Naive thymus-derived CD4-positive, alpha-beta T cell (primary cell): ENCODE data around the gene MCUB. TPM values are rescaled to one million over a fixed set of nuclear protein-coding genes. Genes with fewer than 3 reads are reported as not detected.
A peak's percentile ranks its signal among the peaks of the same experiment; 100 is the strongest.

ENCODE experiments used
- ATAC-seq: fragments of 150-1000 bp; cut with Tn5 transposase; 2 replicates; pipeline ENCODE4 v1.10.0; 2021; ENCODE audit warnings: mild to moderate bottlenecking, moderate library complexity
- CTCF ChIA-PET: fragments of 350-600 bp; sonication (Branson Sonifier 250); formaldehyde crosslinking; loops from one replicate; lab custom pipeline; 2021; ENCODE audit warnings: antibody characterized with exemption; lab: Charles Lee
- POLR2A ChIA-PET: fragments of 350-600 bp; sonication (Branson Sonifier 250); formaldehyde crosslinking; loops from one replicate; lab custom pipeline; 2021; ENCODE audit warnings: antibody characterized with exemption, inconsistent platforms; lab: Charles Lee
- DNase-seq, 9 donors: peaks; one replicate each; pipeline versions ENCODE4 v3.0.0 to v3.0.0-alpha.2; 2020 to 2022; ENCODE audit warnings: mixed read lengths in 1 of 9
- H3K27ac ChIP-seq: one replicate; pipeline ENCODE4 v1.7.0; 2013; ENCODE audit warnings: mild to moderate bottlenecking, low read depth, low read length, moderate library complexity
- H3K27me3 ChIP-seq, 2 donors: one replicate each; pipeline ENCODE4 v1.7.0; 2013; ENCODE audit warnings: low read length in 2 of 2, mild to moderate bottlenecking in 2 of 2, moderate library complexity in 2 of 2; ENCODE audit not compliant: control insufficient read depth in 2 of 2, insufficient read depth in 2 of 2
- H3K36me3 ChIP-seq, 3 experiments: 1 replicate in 2 of 3; 2 replicates in 1 of 3; pipeline ENCODE4 v1.7.0; 2013; ENCODE audit warnings: low read length in 3 of 3, mild to moderate bottlenecking in 3 of 3, moderate library complexity in 1 of 3; ENCODE audit not compliant: insufficient read depth in 3 of 3, control insufficient read depth in 2 of 3
- H3K4me1 ChIP-seq, 2 donors: one replicate each; pipeline ENCODE4 v1.7.0; 2013; ENCODE audit warnings: low read length in 2 of 2, mild to moderate bottlenecking in 2 of 2, moderate library complexity in 1 of 2; ENCODE audit not compliant: control insufficient read depth in 2 of 2, insufficient read depth in 2 of 2
- H3K4me3 ChIP-seq: 2 replicates; pipeline ENCODE4 v1.7.0; 2013; ENCODE audit warnings: mild to moderate bottlenecking, low read length
- H3K9me3 ChIP-seq, 3 experiments: 1 replicate in 2 of 3; 2 replicates in 1 of 3; pipeline ENCODE4 v1.7.0; 2013; ENCODE audit warnings: low read length in 3 of 3; ENCODE audit not compliant: control insufficient read depth in 2 of 3
- H3K27ac Mint-ChIP-seq, 9 donors: one replicate each; pipeline ENCODE4 v1.8.0; 2020 to 2022; ENCODE audit warnings: mixed read lengths in 9 of 9, mild to moderate bottlenecking in 8 of 9, moderate library complexity in 5 of 9, inconsistent platforms in 2 of 9
- H3K27me3 Mint-ChIP-seq, 5 donors: one replicate each; pipeline ENCODE4 v1.8.0; 2021 to 2022; ENCODE audit warnings: mixed read lengths in 5 of 5, mild to moderate bottlenecking in 1 of 5
- H3K36me3 Mint-ChIP-seq, 5 donors: one replicate each; pipeline ENCODE4 v1.8.0; 2020 to 2022; ENCODE audit warnings: mixed read lengths in 5 of 5, mild to moderate bottlenecking in 3 of 5, inconsistent platforms in 1 of 5
- H3K4me1 Mint-ChIP-seq, 7 donors: one replicate each; pipeline ENCODE4 v1.8.0; 2020 to 2022; ENCODE audit warnings: mixed read lengths in 7 of 7, mild to moderate bottlenecking in 3 of 7, inconsistent platforms in 1 of 7
- H3K4me3 Mint-ChIP-seq, 10 donors: one replicate each; pipeline ENCODE4 v1.8.0; 2020 to 2022; ENCODE audit warnings: mild to moderate bottlenecking in 10 of 10, mixed read lengths in 10 of 10, moderate library complexity in 6 of 10, inconsistent platforms in 2 of 10
- H3K9me3 Mint-ChIP-seq, 11 donors: one replicate each; pipeline ENCODE4 v1.8.0; 2020 to 2022; ENCODE audit warnings: mixed read lengths in 11 of 11, mild to moderate bottlenecking in 4 of 11, inconsistent platforms in 1 of 11, moderate library complexity in 1 of 11
- intact Hi-C, 2 donors: fragments of 100-400 bp; cut with micrococcal nuclease; formaldehyde crosslinking; loops; one replicate each; pipeline ENCODE4 v1.15.1; 2023
- polyA plus RNA-seq, 2 donors: library from polyadenylated mRNA; unstranded; fragments of 300-500 nt; fragmentation: Illumina TruSeq; gene quantifications; one replicate each; pipeline ENCODE4 v1.2.3, GENCODE V29; 2021
- total RNA-seq, 6 experiments: library from RNA in 5 of 6; stranded (reverse) in 5 of 6; gene quantifications; 1 replicate in 5 of 6; 2 replicates in 1 of 6; pipeline ENCODE4 v1.2.3 and lab custom pipeline; 2021 to 2026

The MCUB gene
- total and polyA plus RNA-seq, 7 experiments from 2014 or later, result 83.4 to 207 (median 164) TPM

DNA sequence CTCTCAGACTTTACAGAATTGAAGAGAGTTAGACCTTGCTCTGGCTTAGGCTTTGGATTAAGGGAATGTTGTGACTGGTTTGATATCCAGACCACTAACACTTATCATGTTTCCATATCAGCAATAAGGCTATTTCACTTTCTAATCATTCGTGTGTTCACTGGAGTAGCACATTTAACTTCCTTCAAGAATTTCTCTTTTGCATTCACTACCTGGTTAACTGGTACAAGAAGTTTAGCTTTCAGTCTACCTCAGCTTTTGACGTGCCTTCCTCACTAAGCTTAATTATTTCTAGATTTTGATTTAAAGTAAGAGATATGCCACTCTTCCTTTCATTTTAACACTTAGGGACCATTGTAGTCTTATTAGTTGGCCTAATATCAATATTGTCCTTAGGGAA lies 80.6 kb downstream of the MCUB start:
- Histone ChIP-seq H3K36me3 (no peaks in the 10 kb centered on the region), H3K9me3 (no peaks in the 10 kb centered on the region), H3K27ac (no peak overlapping the region), H3K27me3 (no peaks in the 10 kb centered on the region), H3K4me1 (peaks cover 12 to 16% of the 10 kb centered on the region in 2 donors), H3K4me3 (no peak overlapping the region)
- Mint-ChIP-seq H3K4me1 (peaks cover 24 to 66% (median 57%) of the 10 kb centered on the region in 7 donors), H3K27ac (peak overlapping the region in 8 of 9 donors; percentile 52 to 89 (median 80)), H3K36me3 (peaks cover 25 to 44% (median 35%) of the 10 kb centered on the region in 5 donors), H3K4me3 (peak overlapping the region in 5 of 10 donors; percentile 40 to 71 (median 62)), H3K27me3 (no peaks in the 10 kb centered on the region), H3K9me3 (peaks cover 0 to 39% (median 14%) of the 10 kb centered on the region in 11 donors)
- CTCF ChIA-PET, result no interaction called here
- DNase-seq (no peak), ATAC-seq (no peak)
- intact Hi-C loops, result loop anchor here in 1 of 2 donors (10.0 kb wide), 1 partner anchor 554 kb away; the partner anchor contains the start of gene ELOVL6
- POLR2A ChIA-PET, result interaction anchor here (2.5 to 3.3 kb wide), 2 partner anchors 78 to 80 kb away, joined by 8 to 15 read pairs; partner anchors contain the start of gene MCUB

- H3K27ac ChIP-seq, result peak overlapping the region; percentile 81
- H3K27me3 ChIP-seq, result no peaks in the 10 kb centered on the region
- ChIA-PET CTCF (interaction anchor here (0.8 to 1.5 kb wide), 5 partner anchors 12 to 71 kb away, joined by 3 to 4 read pairs (median 3); no protein-coding TSS in a partner anchor), POLR2A (interaction anchor here (0.6 to 3.5 kb wide), 12 partner anchors 13 to 98 kb away, joined by 3 to 66 read pairs (median 4); partner anchors contain the start of gene MCUB)
- intact Hi-C loops, result loop anchor here in 1 of 2 donors (5.0 to 10.0 kb wide), 2 partner anchors 34 to 549 kb away; partner anchors contain the start of gene ELOVL6
- H3K27ac Mint-ChIP-seq, result no peak overlapping the region
- H3K9me3 ChIP-seq, result no peaks in the 10 kb centered on the region
- peaks cover 22 to 43% (median 37%) of the 10 kb centered on the region in 7 donors for H3K4me1 Mint-ChIP-seq
- no peak overlapping the region for H3K4me3 Mint-ChIP-seq
- no peaks in the 10 kb centered on the region for H3K36me3 ChIP-seq
- H3K27me3 Mint-ChIP-seq, result no peaks in the 10 kb centered on the region
- no peak for ATAC-seq
- DNase-seq, result no peak
- H3K4me1 ChIP-seq, result peaks cover 62 to 64% of the 10 kb centered on the region in 2 donors
- H3K36me3 Mint-ChIP-seq, result peaks cover 0 to 8% (median 0%) of the 10 kb centered on the region in 5 donors
- H3K9me3 Mint-ChIP-seq, result peaks cover 0 to 3% (median 0%) of the 10 kb centered on the region in 11 donors
- peak overlapping the region; percentile 8 for H3K4me3 ChIP-seq
These were observed 86.0 kb downstream of the MCUB start for GRCh38 chr4:109645874-109646710.

DNA sequence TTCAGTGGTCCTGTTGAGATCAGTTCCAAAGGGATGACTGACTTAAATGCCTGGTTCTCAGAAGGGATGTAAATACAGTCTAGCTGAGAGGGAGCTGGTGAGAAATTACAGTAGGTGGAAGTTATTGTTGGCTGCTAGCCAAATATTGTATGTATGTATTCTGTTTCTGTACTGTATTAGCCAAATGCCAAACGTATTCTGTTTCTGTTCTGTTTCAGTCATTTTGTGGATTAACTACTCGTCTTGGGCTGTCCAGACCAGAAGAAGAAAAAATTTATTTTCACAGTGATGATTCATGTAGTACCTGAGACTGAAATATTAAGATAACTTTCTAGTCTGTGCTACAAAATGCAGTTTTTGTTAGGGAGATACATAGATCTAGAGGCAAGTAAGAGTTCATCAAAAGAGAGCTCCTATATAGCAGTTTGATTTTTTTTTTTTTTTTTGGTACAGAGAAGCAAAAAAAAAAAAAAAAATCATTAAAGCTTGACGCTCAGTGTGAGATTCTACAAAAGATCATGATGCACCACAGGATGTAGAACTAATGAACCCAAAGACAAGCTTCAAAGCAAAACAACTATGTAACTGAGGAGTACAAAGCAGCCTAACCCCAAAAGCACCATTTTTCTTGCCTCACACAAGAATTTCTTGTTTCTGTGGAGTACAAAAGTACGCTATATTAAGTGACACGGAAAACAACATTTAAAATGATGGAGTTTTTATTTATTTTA lies 88.4 kb downstream of the MCUB start:
- peak; percentile 96 for ATAC-seq
- peak overlapping the region in 8 of 10 donors; percentile 59 to 88 (median 82) for H3K4me3 Mint-ChIP-seq
- peaks cover 0 to 19% (median 9%) of the 10 kb centered on the region in 11 donors for H3K9me3 Mint-ChIP-seq
- Histone ChIP-seq H3K27me3 (no peaks in the 10 kb centered on the region), H3K4me3 (peak overlapping the region; percentile 41), H3K36me3 (peaks cover 0 to 10% (median 4%) of the 10 kb centered on the region in 3 experiments), H3K4me1 (peaks cover 68 to 70% of the 10 kb centered on the region in 2 donors), H3K27ac (peak overlapping the region; percentile 81), H3K9me3 (peaks cover 0 to 11% (median 0%) of the 10 kb centered on the region in 3 experiments)
- H3K27me3 Mint-ChIP-seq, result no peaks in the 10 kb centered on the region
- intact Hi-C loops, result loop anchor here (1.0 to 10.0 kb wide), 11 partner anchors 10 to 1612 kb away; partner anchors contain the start of genes GAR1 (in 2 of the 2), SEC24B (in 2 of the 2), CASP6 (in 1 of the 2) and ELOVL6 (in 1 of the 2)
- peaks cover 21 to 43% (median 34%) of the 10 kb centered on the region in 7 donors for H3K4me1 Mint-ChIP-seq
- ChIA-PET CTCF (interaction anchor here (0.6 to 1.8 kb wide), 9 partner anchors 10 to 186 kb away, joined by 3 to 9 read pairs (median 4); no protein-coding TSS in a partner anchor), POLR2A (interaction anchor here (0.6 to 3.5 kb wide), 20 partner anchors 9 to 215 kb away, joined by 3 to 66 read pairs (median 6); partner anchors contain the start of genes MCUB and SEC24B)
- H3K27ac Mint-ChIP-seq, result peak overlapping the region in 5 of 9 donors; percentile 92 to 100 (median 97)
- peaks cover 0 to 26% (median 15%) of the 10 kb centered on the region in 5 donors for H3K36me3 Mint-ChIP-seq
- DNase-seq, result peak in 7 of 9 donors; percentile 69 to 91 (median 84)

- intact Hi-C loops, result loop anchor here (1.0 to 10.0 kb wide), 11 partner anchors 9 to 1613 kb away; partner anchors contain the start of genes GAR1 (in 2 of the 2), SEC24B (in 2 of the 2), CASP6 (in 1 of the 2) and ELOVL6 (in 1 of the 2)
- DNase-seq (peak in 5 of 9 donors; percentile 55 to 71 (median 61)), ATAC-seq (peak; percentile 33)
- ChIA-PET POLR2A (interaction anchor here (0.6 to 3.5 kb wide), 18 partner anchors 10 to 215 kb away, joined by 3 to 66 read pairs (median 6); partner anchors contain the start of genes MCUB and SEC24B), CTCF (interaction anchor here (0.6 to 1.8 kb wide), 7 partner anchors 15 to 187 kb away, joined by 3 to 6 read pairs (median 4); no protein-coding TSS in a partner anchor)
- H3K27me3 ChIP-seq, result no peaks in the 10 kb centered on the region
- peak overlapping the region in 8 of 10 donors; percentile 39 to 89 (median 82) for H3K4me3 Mint-ChIP-seq
- peaks cover 68 to 70% of the 10 kb centered on the region in 2 donors for H3K4me1 ChIP-seq
- H3K27ac ChIP-seq, result peak overlapping the region; percentile 69
- H3K9me3 ChIP-seq, result peaks cover 0 to 11% (median 0%) of the 10 kb centered on the region in 3 experiments
- H3K27me3 Mint-ChIP-seq, result no peaks in the 10 kb centered on the region
- peaks cover 21 to 49% (median 39%) of the 10 kb centered on the region in 7 donors for H3K4me1 Mint-ChIP-seq
- H3K9me3 Mint-ChIP-seq, result peaks cover 0 to 25% (median 11%) of the 10 kb centered on the region in 11 donors
- H3K36me3 ChIP-seq, result peaks cover 0 to 10% (median 4%) of the 10 kb centered on the region in 3 experiments
- peak overlapping the region; percentile 34 for H3K4me3 ChIP-seq
- H3K27ac Mint-ChIP-seq, result peak overlapping the region in 5 of 9 donors; percentile 92 to 100 (median 97)
- H3K36me3 Mint-ChIP-seq, result peaks cover 0 to 29% (median 22%) of the 10 kb centered on the region in 5 donors
These were observed 89.0 kb downstream of the MCUB start for GRCh38 chr4:109648997-109649575.

GRCh38 chr4:109649872-109650271 lies 89.8 kb downstream of the MCUB start:
- DNase-seq (no peak), ATAC-seq (no peak)
- H3K4me1 Mint-ChIP-seq, result peaks cover 21 to 55% (median 40%) of the 10 kb centered on the region in 7 donors
- Histone ChIP-seq H3K36me3 (peaks cover 0 to 10% (median 4%) of the 10 kb centered on the region in 3 experiments), H3K4me3 (no peak overlapping the region), H3K4me1 (peaks cover 62 to 64% of the 10 kb centered on the region in 2 donors), H3K27me3 (no peaks in the 10 kb centered on the region), H3K27ac (peak overlapping the region; percentile 69), H3K9me3 (peaks cover 0 to 11% (median 0%) of the 10 kb centered on the region in 3 experiments)
- H3K36me3 Mint-ChIP-seq, result peaks cover 0 to 34% (median 27%) of the 10 kb centered on the region in 5 donors
- peaks cover 0 to 33% (median 12%) of the 10 kb centered on the region in 11 donors for H3K9me3 Mint-ChIP-seq
- intact Hi-C loops, result loop anchor here (2.0 to 10.0 kb wide), 6 partner anchors 21 to 1929 kb away; partner anchors contain the start of genes GAR1 (in 2 of the 2), ELOVL6 (in 1 of the 2), PAPSS1 (in 1 of the 2) and SEC24B (in 1 of the 2)
- H3K4me3 Mint-ChIP-seq, result peak overlapping the region in 8 of 10 donors; percentile 25 to 84 (median 50)
- peak overlapping the region in 5 of 9 donors; percentile 87 to 100 (median 93) for H3K27ac Mint-ChIP-seq
- no peaks in the 10 kb centered on the region for H3K27me3 Mint-ChIP-seq
- ChIA-PET CTCF (interaction anchor here (0.6 to 1.1 kb wide), 2 partner anchors 52 to 78 kb away, joined by 3 to 5 read pairs; no protein-coding TSS in a partner anchor), POLR2A (interaction anchor here (0.6 to 2.1 kb wide), 11 partner anchors 9 to 90 kb away, joined by 3 to 8 read pairs (median 3); partner anchors contain the start of gene MCUB)
